ENCODE measurements around the gene HACL1. TPM values are rescaled to one million over a fixed set of nuclear protein-coding genes. Genes with fewer than 3 reads are reported as not detected.

Gene HACL1
- total and polyA plus RNA-seq, 7 experiments from 2014 or later: 18.7 to 41.4 (median 36.5) TPM

GRCh38 chr3:15513810-15514662 lies 87.3 kb downstream of the HACL1 start:
- Histone ChIP-seq H3K9me3 (ENCODE audit: control insufficient read depth in 2 of 3, low read length in 3 of 3) (no peaks in the 10 kb centered on the region), H3K27me3 (ENCODE audit: control insufficient read depth in 2 of 2, insufficient read depth in 2 of 2, low read length in 2 of 2) (no peaks in the 10 kb centered on the region), H3K4me3 (ENCODE audit: low read length) (no peak overlapping the region), H3K4me1 (ENCODE audit: control insufficient read depth in 2 of 2, insufficient read depth in 2 of 2, low read length in 2 of 2) (no peaks in the 10 kb centered on the region), H3K27ac (ENCODE audit: low read depth, low read length) (no peak overlapping the region), H3K36me3 (ENCODE audit: control insufficient read depth in 2 of 3, insufficient read depth in 3 of 3, low read length in 3 of 3) (no peaks in the 10 kb centered on the region)
- DNase-seq: no peak
- H3K27me3 Mint-ChIP-seq: peaks cover 0 to 3% (median 0%) of the 10 kb centered on the region in 5 donors
- H3K36me3 Mint-ChIP-seq: peaks cover 0 to 6% (median 0%) of the 10 kb centered on the region in 5 donors
- H3K27ac Mint-ChIP-seq: no peak overlapping the region
- peaks cover 0 to 1% (median 0%) of the 10 kb centered on the region in 11 donors for H3K9me3 Mint-ChIP-seq
- ChIA-PET POLR2A (no interaction called here), CTCF (no interaction called here)
- intact Hi-C loops (cut with micrococcal nuclease): no loop called here
- H3K4me1 Mint-ChIP-seq: peaks cover 0 to 16% (median 0%) of the 10 kb centered on the region in 7 donors
- no peak overlapping the region for H3K4me3 Mint-ChIP-seq
- no peak for ATAC-seq

DNA sequence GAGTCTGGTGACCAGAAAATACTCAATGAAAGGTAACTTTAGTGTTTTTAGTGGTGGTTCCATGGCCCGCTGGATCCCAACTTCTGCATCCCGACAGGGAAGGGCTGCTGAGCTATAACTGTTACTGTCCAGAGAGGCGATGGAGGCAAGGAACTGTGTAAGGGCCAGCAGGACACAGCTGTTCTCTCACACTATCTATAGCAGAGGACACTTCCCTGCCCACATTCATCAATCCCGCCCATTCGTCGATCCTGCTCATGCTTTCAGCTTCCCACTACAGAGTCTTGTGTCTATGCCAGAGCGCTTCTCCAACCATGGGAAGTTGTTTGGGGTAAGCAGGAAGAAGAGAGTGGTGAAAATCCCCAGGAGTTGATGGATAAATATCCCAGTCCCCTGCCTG lies 88.3 kb downstream of the HACL1 start:
- no peaks in the 10 kb centered on the region for H3K36me3 ChIP-seq (ENCODE audit: control insufficient read depth in 2 of 3, insufficient read depth in 3 of 3, low read length in 3 of 3)
- intact Hi-C loops (cut with micrococcal nuclease): no loop called here
- Mint-ChIP-seq H3K27ac (no peak overlapping the region), H3K4me3 (no peak overlapping the region), H3K27me3 (peaks cover 0 to 3% (median 0%) of the 10 kb centered on the region in 5 donors), H3K4me1 (peaks cover 0 to 16% (median 0%) of the 10 kb centered on the region in 7 donors), H3K9me3 (peaks cover 0 to 1% (median 0%) of the 10 kb centered on the region in 11 donors), H3K36me3 (peaks cover 0 to 6% (median 0%) of the 10 kb centered on the region in 5 donors)
- ChIA-PET POLR2A (interaction anchor here (0.6 kb wide), 1 partner anchor 43 kb away, joined by 4 read pairs; no protein-coding TSS in a partner anchor), CTCF (no interaction called here)
- ATAC-seq (no peak), DNase-seq (no peak)
- H3K27me3 ChIP-seq (ENCODE audit: control insufficient read depth in 2 of 2, insufficient read depth in 2 of 2, low read length in 2 of 2): no peaks in the 10 kb centered on the region
- no peaks in the 10 kb centered on the region for H3K4me1 ChIP-seq (ENCODE audit: control insufficient read depth in 2 of 2, insufficient read depth in 2 of 2, low read length in 2 of 2)
- no peak overlapping the region for H3K4me3 ChIP-seq (ENCODE audit: low read length)
- H3K9me3 ChIP-seq (ENCODE audit: control insufficient read depth in 2 of 3, low read length in 3 of 3): no peaks in the 10 kb centered on the region
- no peak overlapping the region for H3K27ac ChIP-seq (ENCODE audit: low read depth, low read length)

DNA sequence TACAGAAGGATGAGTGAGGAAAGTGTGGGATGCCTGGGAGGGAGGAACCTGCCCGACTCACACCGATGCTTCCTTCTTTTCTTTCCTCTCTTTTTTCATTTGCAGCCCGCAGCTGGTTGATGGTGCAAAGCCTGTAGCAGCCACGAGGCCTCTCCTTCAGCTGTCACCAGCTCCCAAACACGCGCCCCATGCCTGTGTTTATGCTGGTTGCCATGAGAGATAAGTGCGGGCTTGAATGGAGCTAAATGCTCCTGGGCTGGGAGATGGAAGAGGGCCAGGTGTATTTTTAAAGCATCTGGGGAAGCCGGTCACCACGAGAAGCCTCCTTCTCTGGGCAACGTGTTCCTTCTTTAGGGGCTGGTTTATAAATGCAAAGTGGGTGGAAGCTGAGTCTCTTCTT lies 89.2 kb downstream of the HACL1 start:
- H3K27ac Mint-ChIP-seq: peak overlapping the region in 1 of 9 donors; percentile 15
- H3K9me3 Mint-ChIP-seq: peaks cover 0 to 1% (median 0%) of the 10 kb centered on the region in 11 donors
- Histone ChIP-seq H3K9me3 (ENCODE audit: control insufficient read depth in 2 of 3, low read length in 3 of 3) (no peaks in the 10 kb centered on the region), H3K27ac (ENCODE audit: low read depth, low read length) (no peak overlapping the region), H3K4me1 (ENCODE audit: control insufficient read depth in 2 of 2, insufficient read depth in 2 of 2, low read length in 2 of 2) (no peaks in the 10 kb centered on the region), H3K4me3 (ENCODE audit: low read length) (no peak overlapping the region), H3K36me3 (ENCODE audit: control insufficient read depth in 2 of 3, insufficient read depth in 3 of 3, low read length in 3 of 3) (no peaks in the 10 kb centered on the region), H3K27me3 (ENCODE audit: control insufficient read depth in 2 of 2, insufficient read depth in 2 of 2, low read length in 2 of 2) (no peaks in the 10 kb centered on the region)
- no peak overlapping the region for H3K4me3 Mint-ChIP-seq
- H3K27me3 Mint-ChIP-seq: peaks cover 0 to 3% (median 0%) of the 10 kb centered on the region in 5 donors
- H3K36me3 Mint-ChIP-seq: peaks cover 0 to 6% (median 0%) of the 10 kb centered on the region in 5 donors
- peaks cover 0 to 16% (median 0%) of the 10 kb centered on the region in 7 donors for H3K4me1 Mint-ChIP-seq
- POLR2A ChIA-PET: no interaction called here
- ATAC-seq: no peak
- intact Hi-C loops (cut with micrococcal nuclease): no loop called here
- no peak for DNase-seq
- CTCF ChIA-PET: no interaction called here

DNA sequence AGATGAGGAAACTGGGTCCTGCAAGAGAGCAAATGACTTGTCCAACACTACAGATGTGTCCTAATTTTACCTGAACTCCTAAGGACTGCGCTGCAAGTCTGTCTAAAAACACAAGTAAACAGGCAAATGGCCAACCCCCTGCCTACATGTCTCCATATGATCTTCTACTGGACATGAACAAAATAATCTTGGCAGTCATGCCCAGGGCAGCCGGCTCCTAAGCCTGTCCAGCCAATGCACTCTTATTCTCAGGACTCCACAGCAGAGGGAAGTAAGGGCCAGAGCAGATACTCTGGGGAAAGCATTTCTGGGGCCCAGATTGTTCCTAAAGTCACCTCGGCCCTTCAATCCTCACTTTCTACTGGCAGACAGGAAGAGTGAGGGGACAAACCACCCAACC lies 90.2 kb downstream of the HACL1 start:
- H3K9me3 ChIP-seq (ENCODE audit: control insufficient read depth in 2 of 3, low read length in 3 of 3): no peaks in the 10 kb centered on the region
- H3K36me3 ChIP-seq (ENCODE audit: control insufficient read depth in 2 of 3, insufficient read depth in 3 of 3, low read length in 3 of 3): no peaks in the 10 kb centered on the region
- Mint-ChIP-seq H3K27me3 (peaks cover 0 to 3% (median 0%) of the 10 kb centered on the region in 5 donors), H3K36me3 (peaks cover 0 to 6% (median 0%) of the 10 kb centered on the region in 5 donors), H3K4me1 (peaks cover 0 to 16% (median 0%) of the 10 kb centered on the region in 7 donors), H3K27ac (no peak overlapping the region), H3K9me3 (peaks cover 0 to 1% (median 0%) of the 10 kb centered on the region in 11 donors), H3K4me3 (no peak overlapping the region)
- DNase-seq (no peak), ATAC-seq (no peak)
- POLR2A ChIA-PET: no interaction called here
- H3K27ac ChIP-seq (ENCODE audit: low read depth, low read length): no peak overlapping the region
- no peak overlapping the region for H3K4me3 ChIP-seq (ENCODE audit: low read length)
- no peaks in the 10 kb centered on the region for H3K4me1 ChIP-seq (ENCODE audit: control insufficient read depth in 2 of 2, insufficient read depth in 2 of 2, low read length in 2 of 2)
- intact Hi-C loops (cut with micrococcal nuclease): no loop called here
- no peaks in the 10 kb centered on the region for H3K27me3 ChIP-seq (ENCODE audit: control insufficient read depth in 2 of 2, insufficient read depth in 2 of 2, low read length in 2 of 2)
- CTCF ChIA-PET: no interaction called here

Other genes with a start within 250 kb of the HACL1 start
- 10 to 100 TPM in 4 of 5 experiments, 1 to 10 TPM in 1; 7.9 to 23.0 (median 18.3) TPM for gene METTL6, start 174.0 kb downstream of the HACL1 start, total RNA-seq
- 10 to 100 TPM; 10.8 to 18.4 TPM for gene METTL6, start 174.0 kb downstream of the HACL1 start, polyA plus RNA-seq
- 10 to 100 TPM; 17.8 to 61.9 (median 27.8) TPM for gene EAF1, start 174.0 kb downstream of the HACL1 start, total RNA-seq
- gene EAF1, start 174.0 kb downstream of the HACL1 start, polyA plus RNA-seq: 1 to 10 TPM; 5.0 to 5.7 TPM
- 1 to 10 TPM; 3.1 to 6.6 (median 4.9) TPM for gene COLQ, start 79.9 kb downstream of the HACL1 start, total RNA-seq
- under 1 TPM; 0.26 TPM for gene COLQ, start 79.9 kb downstream of the HACL1 start, polyA plus RNA-seq
- 10 to 100 TPM in 4 of 5 experiments, 1 to 10 TPM in 1; 6.8 to 23.3 (median 15.5) TPM for gene BTD, start 176 bp upstream of the HACL1 start, total RNA-seq
- 10 to 100 TPM; 17.0 to 18.8 TPM for gene BTD, start 176 bp upstream of the HACL1 start, polyA plus RNA-seq
- 10 to 100 TPM; 27.4 to 70.4 (median 43.2) TPM for gene ANKRD28, start 196.4 kb upstream of the HACL1 start, total RNA-seq
- gene ANKRD28, start 196.4 kb upstream of the HACL1 start, polyA plus RNA-seq: 10 to 100 TPM in 1 of 2 donors, 1 to 10 TPM in 1; 8.7 to 10.7 TPM

Measured in naive thymus-derived CD4-positive, alpha-beta T cell (primary cell).